Activated naive CD4-positive, alpha-beta T cell treated with anti-CD3 and anti-CD28 coated beads for 36 hours (primary cell): ENCODE results near the gene PARVB. TPM values are rescaled to one million over a fixed set of nuclear protein-coding genes. Genes with fewer than 3 reads are reported as not detected.
A peak's percentile ranks its signal among the peaks of the same experiment; 100 is the strongest.

Experiments used
- CTCF ChIA-PET: fragments of 350-600 bp; sonication (Branson Sonifier 250); formaldehyde crosslinking; loops from one replicate; lab custom pipeline; 2021; ENCODE audit warnings: antibody characterized with exemption; lab: Charles Lee
- DNase-seq: peaks from one replicate; pipeline ENCODE4 v3.0.0-alpha.2; 2020
- H3K27ac Mint-ChIP-seq: one replicate; pipeline ENCODE4 v1.8.0; 2021; ENCODE audit warnings: mild to moderate bottlenecking, mixed read lengths
- H3K27me3 Mint-ChIP-seq: one replicate; pipeline ENCODE4 v1.8.0; 2021; ENCODE audit warnings: low read depth, mixed read lengths
- H3K36me3 Mint-ChIP-seq: one replicate; pipeline ENCODE4 v1.8.0; 2021; ENCODE audit warnings: low read depth, mixed read lengths
- H3K4me1 Mint-ChIP-seq: one replicate; pipeline ENCODE4 v1.8.0; 2021; ENCODE audit warnings: low read depth, mixed read lengths
- H3K4me3 Mint-ChIP-seq: one replicate; pipeline ENCODE4 v1.8.0; 2021; ENCODE audit warnings: mild to moderate bottlenecking, moderate library complexity, mixed read lengths
- H3K9me3 Mint-ChIP-seq: one replicate; pipeline ENCODE4 v1.8.0; 2021; ENCODE audit warnings: mixed read lengths
- intact Hi-C: fragments of 100-400 bp; cut with micrococcal nuclease; formaldehyde crosslinking; loops from one replicate; pipeline ENCODE4 v1.15.1; 2023
- total RNA-seq, 2 experiments: library from RNA; stranded (reverse); gene quantifications; one replicate each; pipeline ENCODE4 v1.2.3, GENCODE V29; 2021

Gene PARVB
- total RNA-seq, 2 experiments from 2014 or later, result 37.2 to 37.6 TPM

- CTCF ChIA-PET, result interaction anchor here (3.9 kb wide), 1 partner anchor 11 kb away, joined by 14 read pairs; no protein-coding TSS in a partner anchor
- no peak for DNase-seq
- peaks cover 7% of the 10 kb centered on the region for H3K4me1 Mint-ChIP-seq
- no peak overlapping the region for H3K4me3 Mint-ChIP-seq
- H3K27ac Mint-ChIP-seq, result no peak overlapping the region
- peaks cover 13% of the 10 kb centered on the region for H3K27me3 Mint-ChIP-seq
- intact Hi-C loops, result no loop called here
- H3K9me3 Mint-ChIP-seq, result no peaks in the 10 kb centered on the region
- no peaks in the 10 kb centered on the region for H3K36me3 Mint-ChIP-seq
These were observed 45.9 kb downstream of the PARVB start for GRCh38 chr22:44070029-44070428.

DNA sequence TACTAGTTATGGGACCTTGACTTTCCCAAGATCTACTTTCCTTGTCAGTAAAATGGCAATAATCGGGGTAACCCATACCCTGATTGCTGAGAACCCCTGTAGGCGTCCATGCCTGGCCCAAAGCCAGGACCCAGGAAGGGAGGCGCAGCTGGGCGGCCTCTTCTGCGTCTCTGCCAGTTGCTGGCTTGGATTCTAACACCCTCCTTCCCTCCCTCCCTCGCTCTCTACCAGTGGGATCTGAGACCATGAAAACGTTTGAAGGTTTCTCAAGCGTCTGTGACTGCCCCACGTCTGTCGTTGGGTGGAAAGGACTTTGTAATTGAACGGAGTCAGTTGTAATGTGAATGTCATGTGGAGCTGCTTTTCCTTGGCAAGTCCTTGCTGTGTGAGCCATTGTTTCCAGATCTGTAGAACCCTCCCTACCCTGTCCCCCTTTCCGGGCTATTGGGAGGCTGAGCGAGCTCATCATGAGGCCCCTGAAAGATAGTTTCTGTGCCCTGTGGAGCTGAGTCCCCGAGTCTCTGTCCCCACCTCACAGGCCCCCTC, 47.8 kb downstream of the PARVB start:
- no peak overlapping the region for H3K4me3 Mint-ChIP-seq
- H3K4me1 Mint-ChIP-seq, result peaks cover 7% of the 10 kb centered on the region
- H3K27ac Mint-ChIP-seq, result no peak overlapping the region
- CTCF ChIA-PET, result no interaction called here
- intact Hi-C loops, result no loop called here
- DNase-seq, result no peak
- H3K9me3 Mint-ChIP-seq, result no peaks in the 10 kb centered on the region
- no peaks in the 10 kb centered on the region for H3K36me3 Mint-ChIP-seq
- H3K27me3 Mint-ChIP-seq, result peaks cover 13% of the 10 kb centered on the region

DNA sequence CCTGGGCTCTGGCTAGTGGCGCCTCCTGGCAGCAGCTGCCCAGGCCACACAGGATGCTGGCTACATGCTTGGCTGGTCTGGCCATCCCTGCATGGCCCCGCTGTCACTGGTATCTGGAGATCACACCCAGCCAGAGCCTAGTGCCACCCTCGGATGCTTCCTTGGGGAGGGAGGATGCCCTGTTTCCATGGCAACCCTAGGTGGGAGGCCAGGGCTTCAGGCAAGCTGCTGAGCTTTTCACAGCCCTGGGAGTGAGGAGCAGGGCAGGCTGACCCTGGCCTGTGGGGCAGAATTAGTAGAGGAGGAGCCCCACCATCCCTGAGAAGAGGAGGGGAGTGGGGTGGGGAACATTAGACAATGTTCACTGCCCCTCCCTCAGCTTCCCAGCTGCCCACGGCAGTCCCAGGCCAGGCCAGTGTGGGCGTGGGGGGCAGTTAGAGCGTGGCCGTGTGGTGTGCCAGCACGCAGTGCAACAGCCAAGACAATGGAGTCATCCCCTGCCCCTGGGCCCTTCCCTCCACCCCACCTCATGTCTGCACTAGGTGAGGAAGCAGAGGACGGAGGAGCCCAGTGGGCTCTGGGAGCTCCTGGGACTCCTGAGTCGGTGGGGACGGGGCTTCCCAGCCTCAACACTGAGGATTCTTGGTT, 50.4 kb downstream of the PARVB start:
- CTCF ChIA-PET, result no interaction called here
- Mint-ChIP-seq H3K4me1 (no peaks in the 10 kb centered on the region), H3K27ac (no peak overlapping the region), H3K4me3 (no peak overlapping the region), H3K27me3 (peaks cover 5% of the 10 kb centered on the region), H3K36me3 (no peaks in the 10 kb centered on the region), H3K9me3 (no peaks in the 10 kb centered on the region)
- intact Hi-C loops, result no loop called here
- DNase-seq, result no peak

- no peak overlapping the region for H3K27ac Mint-ChIP-seq
- H3K36me3 Mint-ChIP-seq, result no peaks in the 10 kb centered on the region
- CTCF ChIA-PET, result no interaction called here
- H3K9me3 Mint-ChIP-seq, result no peaks in the 10 kb centered on the region
- DNase-seq, result no peak
- H3K4me1 Mint-ChIP-seq, result no peaks in the 10 kb centered on the region
- intact Hi-C loops, result no loop called here
- H3K27me3 Mint-ChIP-seq, result peaks cover 2% of the 10 kb centered on the region
- H3K4me3 Mint-ChIP-seq, result no peak overlapping the region
These were observed 50.9 kb downstream of the PARVB start for GRCh38 chr22:44075022-44075421.

DNA sequence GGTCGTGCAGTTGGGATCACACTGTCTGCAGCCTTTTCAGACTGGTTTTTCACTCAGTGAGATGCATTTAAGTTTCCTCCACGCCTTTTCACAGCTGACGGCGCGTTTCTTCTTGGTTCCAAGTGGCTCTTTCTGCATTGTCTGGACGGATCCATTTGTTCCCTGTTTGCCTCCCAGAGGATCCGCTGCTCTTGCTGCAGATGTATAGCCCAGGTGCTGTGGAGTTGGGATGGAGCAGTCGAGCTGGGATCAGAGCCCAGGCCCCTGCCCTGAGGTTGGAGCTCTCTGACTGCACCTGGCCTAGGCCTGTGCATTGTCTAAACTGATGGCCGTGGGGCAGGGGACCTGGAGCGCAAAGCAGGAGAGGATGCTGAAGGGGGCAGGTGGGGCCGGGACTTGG, 51.6 kb downstream of the PARVB start:
- no peaks in the 10 kb centered on the region for H3K27me3 Mint-ChIP-seq
- intact Hi-C loops, result no loop called here
- CTCF ChIA-PET, result no interaction called here

DNA sequence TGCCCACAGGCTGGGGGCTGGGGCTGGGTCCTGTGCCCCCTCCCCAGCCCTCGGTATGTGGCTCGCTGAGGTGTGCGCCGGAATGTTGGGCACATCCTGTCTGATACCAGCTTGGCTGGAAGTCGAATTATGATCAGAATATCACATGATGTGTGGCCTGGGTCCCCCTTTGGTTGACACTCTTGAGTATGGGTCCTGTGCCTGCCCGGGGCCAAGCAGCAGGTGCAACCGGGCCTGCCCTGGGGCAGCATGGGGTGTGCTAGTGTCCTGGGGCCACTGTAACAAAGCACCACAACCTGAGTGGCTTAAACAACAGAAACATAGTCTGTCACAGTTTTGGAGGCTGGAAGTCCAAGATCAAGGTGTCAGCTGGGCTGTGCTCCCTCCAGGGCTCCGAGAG, 52.7 kb downstream of the PARVB start:
- Mint-ChIP-seq H3K27me3 (no peaks in the 10 kb centered on the region), H3K27ac (no peak overlapping the region), H3K4me3 (no peak overlapping the region), H3K36me3 (no peaks in the 10 kb centered on the region), H3K4me1 (no peaks in the 10 kb centered on the region), H3K9me3 (no peaks in the 10 kb centered on the region)
- DNase-seq, result no peak
- CTCF ChIA-PET, result no interaction called here
- intact Hi-C loops, result no loop called here

More for the DNA sequence above, 51.6 kb downstream of the PARVB start:
- Mint-ChIP-seq H3K4me1 (no peaks in the 10 kb centered on the region), H3K4me3 (no peak overlapping the region), H3K9me3 (no peaks in the 10 kb centered on the region), H3K36me3 (no peaks in the 10 kb centered on the region), H3K27ac (no peak overlapping the region)
- no peak for DNase-seq

GRCh38 chr22:44080936-44081861, 57.1 kb downstream of the PARVB start:
- no peaks in the 10 kb centered on the region for H3K27me3 Mint-ChIP-seq
- peak; percentile 82 for DNase-seq
- intact Hi-C loops, result loop anchor here (2.0 to 5.0 kb wide), 2 partner anchors 491 to 546 kb away; no protein-coding TSS in a partner anchor
- CTCF ChIA-PET, result interaction anchor here (0.8 to 5.8 kb wide), 9 partner anchors 12 to 546 kb away, joined by 3 to 36 read pairs (median 4); no protein-coding TSS in a partner anchor
- H3K4me3 Mint-ChIP-seq, result no peak overlapping the region
- H3K4me1 Mint-ChIP-seq, result no peaks in the 10 kb centered on the region
- H3K9me3 Mint-ChIP-seq, result peaks cover 3% of the 10 kb centered on the region
- H3K27ac Mint-ChIP-seq, result no peak overlapping the region
- H3K36me3 Mint-ChIP-seq, result no peaks in the 10 kb centered on the region

DNA sequence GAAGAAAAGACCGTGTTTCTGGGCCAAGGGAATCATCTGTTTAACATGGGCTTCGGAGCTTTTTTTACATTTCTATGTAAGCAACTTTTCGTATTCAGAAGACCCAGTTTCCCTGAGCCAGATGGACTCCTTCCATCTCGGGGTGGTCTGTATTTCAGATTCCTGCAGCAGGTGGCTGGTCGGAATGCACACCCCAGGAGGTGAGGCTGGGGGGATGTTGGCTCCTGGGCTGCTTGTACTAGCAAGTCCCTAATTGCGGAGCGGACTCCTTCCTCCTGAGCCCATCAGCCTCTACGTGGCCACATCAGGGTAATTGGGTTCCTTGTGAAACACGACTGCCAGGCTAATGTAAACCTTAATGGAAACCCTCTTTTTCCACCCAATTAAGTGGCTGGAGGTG, 58.7 kb downstream of the PARVB start:
- intact Hi-C loops, result loop anchor here (5.0 kb wide), 1 partner anchor 490 kb away; no protein-coding TSS in a partner anchor
- H3K4me3 Mint-ChIP-seq, result no peak overlapping the region
- CTCF ChIA-PET, result interaction anchor here (0.7 to 5.8 kb wide), 4 partner anchors 90 to 802 kb away, joined by 4 to 36 read pairs (median 8); no protein-coding TSS in a partner anchor

GRCh38 chr22:44084044-44084772, 60.1 kb downstream of the PARVB start:
- no peaks in the 10 kb centered on the region for H3K27me3 Mint-ChIP-seq
- no peak overlapping the region for H3K27ac Mint-ChIP-seq
- H3K36me3 Mint-ChIP-seq, result no peaks in the 10 kb centered on the region
- peaks cover 3% of the 10 kb centered on the region for H3K9me3 Mint-ChIP-seq
- no peaks in the 10 kb centered on the region for H3K4me1 Mint-ChIP-seq
- no peak overlapping the region for H3K4me3 Mint-ChIP-seq
- DNase-seq, result no peak
- CTCF ChIA-PET, result interaction anchor here (2.8 to 5.8 kb wide), 2 partner anchors 91 to 543 kb away, joined by 11 to 36 read pairs; no protein-coding TSS in a partner anchor
- intact Hi-C loops, result loop anchor here (5.0 kb wide), 1 partner anchor 488 kb away; no protein-coding TSS in a partner anchor

More for the DNA sequence above, 58.7 kb downstream of the PARVB start:
- Mint-ChIP-seq H3K36me3 (no peaks in the 10 kb centered on the region), H3K4me1 (no peaks in the 10 kb centered on the region), H3K9me3 (peaks cover 3% of the 10 kb centered on the region), H3K27ac (no peak overlapping the region), H3K27me3 (no peaks in the 10 kb centered on the region)
- no peak for DNase-seq

GRCh38 chr22:44085743-44086270, 61.7 kb downstream of the PARVB start:
- Mint-ChIP-seq H3K27me3 (no peaks in the 10 kb centered on the region), H3K4me1 (no peaks in the 10 kb centered on the region), H3K36me3 (no peaks in the 10 kb centered on the region), H3K27ac (no peak overlapping the region), H3K4me3 (no peak overlapping the region), H3K9me3 (peaks cover 3% of the 10 kb centered on the region)
- CTCF ChIA-PET, result interaction anchor here (0.6 to 5.8 kb wide), 5 partner anchors 9 to 203 kb away, joined by 3 to 36 read pairs (median 5); no protein-coding TSS in a partner anchor
- peak; percentile 25 for DNase-seq
- intact Hi-C loops, result loop anchor here (1.0 kb wide), 1 partner anchor 93 kb away; no protein-coding TSS in a partner anchor

DNA sequence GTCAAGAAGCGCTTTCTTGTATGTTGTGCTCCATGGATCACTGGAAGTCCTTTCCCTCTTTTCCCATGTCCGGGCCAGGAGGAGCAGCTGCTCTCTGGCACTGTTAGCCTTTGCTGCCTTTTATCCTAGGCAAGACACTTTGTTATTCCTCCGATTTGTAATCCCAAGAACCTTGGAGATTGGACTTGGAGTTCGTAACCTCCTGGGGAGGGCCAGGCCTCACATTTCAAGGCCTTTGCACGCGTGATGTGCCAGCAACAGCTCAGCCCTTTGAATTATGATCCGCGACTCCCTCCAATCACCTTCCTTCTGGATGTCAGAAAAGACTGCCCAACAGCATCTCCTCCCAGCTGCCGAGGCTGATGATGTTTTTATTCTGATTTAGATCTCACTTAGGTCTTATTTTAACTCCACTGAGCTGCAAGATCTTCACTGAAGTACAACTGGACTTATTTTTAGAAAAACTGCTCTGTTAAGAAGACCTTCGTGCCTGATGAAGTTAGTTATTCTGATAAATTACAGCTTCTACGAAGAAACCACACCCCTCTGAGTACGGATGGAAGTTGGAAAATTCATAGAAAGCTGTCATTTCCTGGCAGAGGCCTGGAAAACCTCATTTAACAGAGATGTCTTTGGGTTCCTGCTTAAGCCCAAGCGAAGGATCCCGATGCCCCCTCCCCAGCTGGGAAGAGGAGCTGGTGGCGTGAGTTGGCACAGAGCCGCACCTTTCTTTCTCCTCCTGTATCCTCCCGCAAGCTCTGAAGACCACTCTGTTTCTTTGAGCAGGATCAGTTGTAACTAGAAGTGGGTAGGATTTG, 62.4 kb downstream of the PARVB start:
- intact Hi-C loops, result no loop called here
- CTCF ChIA-PET, result interaction anchor here (0.5 to 5.8 kb wide), 6 partner anchors 9 to 467 kb away, joined by 3 to 36 read pairs (median 4); no protein-coding TSS in a partner anchor
- Mint-ChIP-seq H3K4me1 (peaks cover 3% of the 10 kb centered on the region), H3K27ac (no peak overlapping the region), H3K27me3 (no peaks in the 10 kb centered on the region), H3K9me3 (peaks cover 3% of the 10 kb centered on the region), H3K36me3 (no peaks in the 10 kb centered on the region), H3K4me3 (no peak overlapping the region)
- DNase-seq, result no peak
